Glutamatergic neuron (in vitro differentiated cells): Measurements from ENCODE around the gene SERTAD2. TPM values are rescaled to one million over a fixed set of nuclear protein-coding genes. Genes with fewer than 3 reads are reported as not detected.

Source experiments
- DNase-seq: peaks from one replicate; pipeline ENCODE4 v3.0.0; 2022
- H3K27ac Mint-ChIP-seq: one replicate; pipeline ENCODE4 v1.8.0; 2020; ENCODE audit warnings: mild to moderate bottlenecking, mixed read lengths, inconsistent platforms; ENCODE audit not compliant: unreplicated experiment
- H3K27me3 Mint-ChIP-seq: one replicate; pipeline ENCODE4 v1.8.0; 2020; ENCODE audit warnings: mild to moderate bottlenecking, moderate library complexity, mixed read lengths, inconsistent platforms; ENCODE audit not compliant: unreplicated experiment
- H3K36me3 Mint-ChIP-seq: one replicate; pipeline ENCODE4 v1.8.0; 2020; ENCODE audit warnings: mild to moderate bottlenecking, mixed read lengths, inconsistent platforms; ENCODE audit not compliant: unreplicated experiment
- H3K4me1 Mint-ChIP-seq: one replicate; pipeline ENCODE4 v1.8.0; 2020; ENCODE audit warnings: mild to moderate bottlenecking, low read depth, mixed read lengths, inconsistent platforms; ENCODE audit not compliant: unreplicated experiment
- H3K4me3 Mint-ChIP-seq: one replicate; pipeline ENCODE4 v1.8.0; 2020; ENCODE audit warnings: mild to moderate bottlenecking, mixed read lengths, inconsistent platforms; ENCODE audit not compliant: unreplicated experiment
- H3K9me3 Mint-ChIP-seq: one replicate; pipeline ENCODE4 v1.8.0; 2020; ENCODE audit warnings: mild to moderate bottlenecking, moderate library complexity, mixed read lengths, inconsistent platforms; ENCODE audit not compliant: unreplicated experiment
- CTCF ChIP-seq: fragments of 200-600 bp; sonication (generic); IDR thresholded peaks from one replicate; pipeline ENCODE4 v1.5.0; 2021; ENCODE audit not compliant: partially characterized antibody, unreplicated experiment
- total RNA-seq: library from RNA; stranded (reverse); fragmentation: NEBNext Ultra II Directional; extraction: Animal tissue kit (Norgen Biotek cat#: 25700); gene quantifications from one replicate; pipeline ENCODE4 v1.2.1, GENCODE V29; 2021; ENCODE audit not compliant: unreplicated experiment

Gene SERTAD2
- total RNA-seq, 1 donor from 2014 or later, result 15.7 TPM

GRCh38 chr2:64607381-64608304 is 46.1 kb downstream of the SERTAD2 start:
- Mint-ChIP-seq H3K4me1 (peaks cover 7% of the 10 kb centered on the region), H3K4me3 (peak overlapping the region; percentile 55), H3K9me3 (peaks cover 6% of the 10 kb centered on the region), H3K36me3 (no peaks in the 10 kb centered on the region), H3K27me3 (no peaks in the 10 kb centered on the region), H3K27ac (no peak overlapping the region)
- DNase-seq, result no peak
- TF ChIP-seq CTCF, result no peak

GRCh38 chr2:64606479-64607363 is 47.0 kb downstream of the SERTAD2 start:
- TF ChIP-seq CTCF, result no peak
- no peaks in the 10 kb centered on the region for H3K36me3 Mint-ChIP-seq
- no peak overlapping the region for H3K27ac Mint-ChIP-seq
- H3K27me3 Mint-ChIP-seq, result no peaks in the 10 kb centered on the region
- H3K4me3 Mint-ChIP-seq, result no peak overlapping the region
- H3K4me1 Mint-ChIP-seq, result peaks cover 10% of the 10 kb centered on the region
- peak; percentile 28 for DNase-seq
- H3K9me3 Mint-ChIP-seq, result peaks cover 6% of the 10 kb centered on the region

GRCh38 chr2:64605991-64606478 is 47.7 kb downstream of the SERTAD2 start:
- TF ChIP-seq CTCF, result no peak
- peaks cover 10% of the 10 kb centered on the region for H3K4me1 Mint-ChIP-seq
- peaks cover 3% of the 10 kb centered on the region for H3K27me3 Mint-ChIP-seq
- DNase-seq, result no peak
- peaks cover 6% of the 10 kb centered on the region for H3K9me3 Mint-ChIP-seq
- H3K36me3 Mint-ChIP-seq, result no peaks in the 10 kb centered on the region
- no peak overlapping the region for H3K4me3 Mint-ChIP-seq
- no peak overlapping the region for H3K27ac Mint-ChIP-seq

GRCh38 chr2:64605026-64605471 is 48.7 kb downstream of the SERTAD2 start:
- peaks cover 6% of the 10 kb centered on the region for H3K9me3 Mint-ChIP-seq
- no peak for TF ChIP-seq CTCF
- H3K36me3 Mint-ChIP-seq, result no peaks in the 10 kb centered on the region
- H3K4me3 Mint-ChIP-seq, result no peak overlapping the region
- no peak overlapping the region for H3K27ac Mint-ChIP-seq
- no peak for DNase-seq
- peaks cover 10% of the 10 kb centered on the region for H3K4me1 Mint-ChIP-seq
- H3K27me3 Mint-ChIP-seq, result peaks cover 3% of the 10 kb centered on the region
